ENCODE measurements around the gene ETV6.

DNA sequence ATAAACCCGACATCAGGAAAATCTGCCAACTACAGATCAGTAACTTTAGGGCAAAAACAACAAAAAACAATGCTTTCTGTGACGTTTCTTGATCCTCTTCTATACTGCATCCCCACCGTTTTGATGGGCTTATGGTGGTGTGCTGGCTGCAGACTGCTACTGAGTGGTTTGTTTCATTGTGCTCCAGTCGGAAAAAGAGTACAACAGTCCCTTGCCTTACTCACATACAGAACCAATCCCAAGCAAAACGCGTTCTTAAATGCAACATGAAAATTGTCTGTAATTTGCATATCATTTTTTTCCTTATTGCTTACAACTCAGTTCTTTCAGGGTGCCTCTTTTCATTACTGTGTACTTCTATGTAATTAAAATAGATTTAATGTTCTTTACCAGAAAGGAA is 2.3 kb downstream of the ETV6 start:
- TF ChIP-seq, protein P1, sequence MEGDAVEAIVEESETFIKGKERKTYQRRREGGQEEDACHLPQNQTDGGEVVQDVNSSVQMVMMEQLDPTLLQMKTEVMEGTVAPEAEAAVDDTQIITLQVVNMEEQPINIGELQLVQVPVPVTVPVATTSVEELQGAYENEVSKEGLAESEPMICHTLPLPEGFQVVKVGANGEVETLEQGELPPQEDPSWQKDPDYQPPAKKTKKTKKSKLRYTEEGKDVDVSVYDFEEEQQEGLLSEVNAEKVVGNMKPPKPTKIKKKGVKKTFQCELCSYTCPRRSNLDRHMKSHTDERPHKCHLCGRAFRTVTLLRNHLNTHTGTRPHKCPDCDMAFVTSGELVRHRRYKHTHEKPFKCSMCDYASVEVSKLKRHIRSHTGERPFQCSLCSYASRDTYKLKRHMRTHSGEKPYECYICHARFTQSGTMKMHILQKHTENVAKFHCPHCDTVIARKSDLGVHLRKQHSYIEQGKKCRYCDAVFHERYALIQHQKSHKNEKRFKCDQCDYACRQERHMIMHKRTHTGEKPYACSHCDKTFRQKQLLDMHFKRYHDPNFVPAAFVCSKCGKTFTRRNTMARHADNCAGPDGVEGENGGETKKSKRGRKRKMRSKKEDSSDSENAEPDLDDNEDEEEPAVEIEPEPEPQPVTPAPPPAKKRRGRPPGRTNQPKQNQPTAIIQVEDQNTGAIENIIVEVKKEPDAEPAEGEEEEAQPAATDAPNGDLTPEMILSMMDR (conservative IDR thresholded peaks at IDR 0.05 in 1 of 2, IDR thresholded peaks at IDR 0.05 in 1 of 2; ENCODE audit: extremely low read depth in 1 of 2, insufficient read depth in 1 of 2, low read depth in 1 of 2, low read length in 2 of 2) = no peak
- no peak for TF ChIP-seq EZH2 (IDR thresholded peaks at IDR 0.05; ENCODE audit: borderline replicate concordance, low read length)

Measured in mammary epithelial cell (primary cell).